GM19351 (cell line): ENCODE measurements around the gene C10orf62.
"Not testable (repeated sequence)": the region's sequence is repeated elsewhere in the genome, so short reads cannot be mapped to it uniquely, and the experiment has no call there.

ENCODE experiments used
- ATAC-seq: cut with Tn5 transposase; IDR thresholded peaks from one replicate; pipeline ENCODE4 v1.9.1; 2021; ENCODE audit warnings: mild to moderate bottlenecking, moderate library complexity; ENCODE audit not compliant: unreplicated experiment

Gene C10orf62

GRCh38 chr10:97618733-97619132 is 29.2 kb downstream of the C10orf62 start:
- no peak for ATAC-seq

GRCh38 chr10:97623277-97623676 is 33.8 kb downstream of the C10orf62 start:
- no peak for ATAC-seq

GRCh38 chr10:97627731-97628130 is 38.2 kb downstream of the C10orf62 start:
- no peak for ATAC-seq

GRCh38 chr10:97628228-97628627 is 38.7 kb downstream of the C10orf62 start:
- ATAC-seq, result no peak

- ATAC-seq, result no peak
Observed at GRCh38 chr10:97629289-97629688, 39.8 kb downstream of the C10orf62 start.

GRCh38 chr10:97631098-97631497 is 41.6 kb downstream of the C10orf62 start:
- no peak for ATAC-seq

GRCh38 chr10:97632949-97633884 is 43.7 kb downstream of the C10orf62 start, which contains the start of gene MORN4:
Gene MORN4 (minus strand): TSS chr10:97633500. CDS start chr10:97619653, 13,847 bp downstream.
- ATAC-seq, result peak; percentile 100

- ATAC-seq, result no peak
Observed at GRCh38 chr10:97633921-97634320, 44.4 kb downstream of the C10orf62 start.

GRCh38 chr10:97635577-97635976 is 46.1 kb downstream of the C10orf62 start:
- ATAC-seq, result no peak

- not testable (repeated sequence) for ATAC-seq
Observed at GRCh38 chr10:97639090-97639489, 49.6 kb downstream of the C10orf62 start.

- ATAC-seq, result peak; percentile 98
Observed at GRCh38 chr10:97640174-97640867, 50.8 kb downstream of the C10orf62 start, which contains the start of gene PI4K2A. Gene PI4K2A (plus strand): TSS chr10:97640671. CDS start chr10:97640743, 72 bp downstream.
